Right lobe of liver (tissue), 4 donors: ENCODE data around the gene PRRG4.

Experiments
- CTCF ChIP-seq, 4 donors: fragments of 200-600 bp in 3 of 4; fragments of 450-650 bp in 1 of 4; IDR thresholded peaks; one replicate each; pipeline versions ENCODE4 v1.5.1 to v1.8.0; 2016 to 2022; ENCODE audit warnings: antibody characterized with exemption in 4 of 4, mild to moderate bottlenecking in 2 of 4
- POLR2A ChIP-seq: fragments of 450-650 bp; IDR thresholded peaks from one replicate; pipeline ENCODE4 v1.6.1; 2017; ENCODE audit warnings: antibody characterized with exemption, mild to moderate bottlenecking
- donor health status: DM: no; HTN: no; CAD: no.
- donor health status: DM: no; HTN: no; CAD: no.
- donor health status: DM: no; HTN: yes; CAD: no.

GRCh38 chr11:32836946-32837345 lies 7.2 kb downstream of the PRRG4 start:
- TF ChIP-seq CTCF (IDR thresholded peaks at IDR 0.05) = no peak
- TF ChIP-seq POLR2A = no peak
